HCT116 (cell line): ENCODE data around the gene URAD. TPM values are rescaled to one million over a fixed set of nuclear protein-coding genes. Genes with fewer than 3 reads are reported as not detected.

Experiments used
- ATAC-seq: fragments of 200-7000 bp; cut with Tn5 transposase; 2 replicates; pipeline ENCODE4 v1.9.1; 2020; ENCODE audit warnings: mild to moderate bottlenecking, moderate library complexity
- BruUV-seq: library from RNA; stranded (reverse); fragments of 400-500 nt; replicated peaks from 2 replicates; lab custom pipeline; 2021; lab: Mats Ljungman, UMichigan
- CTCF ChIA-PET: fragments of 300-600 bp; sonication (Branson Sonifier 250); formaldehyde crosslinking; loops from one replicate; lab custom pipeline; 2021; ENCODE audit warnings: antibody characterized with exemption; lab: Charles Lee
- POLR2A ChIA-PET: fragments of 300-600, 350-600 bp; sonication (Branson Sonifier 250); formaldehyde crosslinking; loops from one replicate; lab custom pipeline; 2021; ENCODE audit warnings: antibody characterized with exemption; lab: Charles Lee
- RAD21 ChIA-PET, 2 experiments: fragments of 300-600 bp; sonication (Branson Sonifier 250); formaldehyde crosslinking; loops; one replicate each; lab custom pipeline; 2023; ENCODE audit warnings: low total read pairs in 2 of 2; ENCODE audit not compliant: uncharacterized antibody in 2 of 2, unreplicated experiment in 2 of 2, low non-redundant PET in 1 of 2; lab: Charles Lee
- DNase-seq: peaks from one replicate; pipeline ENCODE4 v3.0.0-alpha.2; 2010; ENCODE audit warnings: low read depth, low spot score
- H2AFZ ChIP-seq: fragments of 200-600 bp; shearing (Covaris generic), sonication (generic); 2 replicates; pipeline ENCODE4 v1.6.1; 2017; ENCODE audit warnings: low read depth, mixed run types, mixed read lengths, antibody characterized with exemption, low read length; ENCODE audit not compliant: poor library complexity, severe bottlenecking
- H3K27ac ChIP-seq: 2 replicates; pipeline ENCODE4 v1.5.1; 2012; ENCODE audit warnings: low read depth, low read length
- H3K27me3 ChIP-seq: fragments of 200-600 bp; sonication (generic); 2 replicates; pipeline ENCODE4 v1.6.1; 2016; ENCODE audit warnings: mixed run types, low read length, mixed read lengths; ENCODE audit not compliant: insufficient read depth
- H3K36me3 ChIP-seq, 2 experiments: fragments of 200-500 bp in 1 of 2; fragments of 200-600 bp in 1 of 2; sonication (Bioruptor generic) in 1 of 2; sonication (generic) in 1 of 2; 2 replicates each; pipeline versions ENCODE4 v1.5.1 to v1.6.1; 2014 to 2016; ENCODE audit warnings: low read length in 2 of 2, inconsistent platforms in 1 of 2, mixed read lengths in 1 of 2, mixed run types in 1 of 2; ENCODE audit not compliant: insufficient read depth in 2 of 2, control insufficient read depth in 1 of 2
- H3K4me1 ChIP-seq, 2 experiments: fragments of 200-600 bp in 1 of 2; sonication (generic) in 1 of 2; 2 replicates each; pipeline versions ENCODE4 v1.5.1 to v1.6.1; 2012 to 2017; ENCODE audit warnings: low read length in 2 of 2, inconsistent platforms in 1 of 2, mild to moderate bottlenecking in 1 of 2, mixed read lengths in 1 of 2, mixed run types in 1 of 2, moderate library complexity in 1 of 2; ENCODE audit not compliant: insufficient read depth in 2 of 2, control insufficient read depth in 1 of 2
- H3K4me2 ChIP-seq: fragments of 200-600 bp; sonication (generic); 2 replicates; pipeline ENCODE4 v1.6.1; 2017; ENCODE audit warnings: mixed run types, low read length, mixed read lengths
- H3K4me3 ChIP-seq, 2 experiments: fragments of 200-600 bp in 1 of 2; sonication (generic) in 1 of 2; replicated peaks in 1 of 2; 2 replicates each; pipeline ENCODE4 v1.5.1; 2011 to 2016; ENCODE audit warnings: low read length in 2 of 2, control low read depth in 1 of 2, low read depth in 1 of 2, mild to moderate bottlenecking in 1 of 2, mixed read lengths in 1 of 2, mixed run types in 1 of 2
- H3K79me2 ChIP-seq: fragments of 200-600 bp; sonication (generic); 2 replicates; pipeline ENCODE4 v1.6.1; 2017; ENCODE audit warnings: mild to moderate bottlenecking, mixed run types, low read length, moderate library complexity, mixed read lengths; ENCODE audit not compliant: insufficient read depth
- H3K9ac ChIP-seq: fragments of 200-600 bp; sonication (generic); 2 replicates; pipeline ENCODE4 v1.6.1; 2016; ENCODE audit warnings: low read length, mixed read lengths
- H3K9me2 ChIP-seq: fragments of 200-600 bp; sonication (generic), shearing (Covaris generic); 2 replicates; pipeline ENCODE4 v1.6.1; 2017; ENCODE audit warnings: mixed run types, mild to moderate bottlenecking, moderate library complexity; ENCODE audit not compliant: insufficient read depth
- H3K9me3 ChIP-seq, 2 experiments: fragments of 200-500 bp in 1 of 2; fragments of 200-600 bp in 1 of 2; sonication (Bioruptor generic) in 1 of 2; sonication (generic) in 1 of 2; 2 replicates each; pipeline ENCODE4 v1.6.1; 2014 to 2017; ENCODE audit warnings: low read length in 2 of 2, mixed read lengths in 2 of 2, inconsistent platforms in 1 of 2, low read depth in 1 of 2, mild to moderate bottlenecking in 1 of 2, mixed run types in 1 of 2, moderate library complexity in 1 of 2; ENCODE audit not compliant: control insufficient read depth in 1 of 2, insufficient read depth in 1 of 2
- H4K20me1 ChIP-seq: fragments of 200-600 bp; sonication (generic), shearing (Covaris generic); 2 replicates; pipeline ENCODE4 v1.6.1; 2017; ENCODE audit warnings: mixed run types, mild to moderate bottlenecking, moderate library complexity; ENCODE audit not compliant: insufficient read depth
- ATF3 ChIP-seq: IDR thresholded peaks from 2 replicates; pipeline ENCODE4 v1.6.1; 2012
- CEBPB ChIP-seq: IDR thresholded peaks from 2 replicates; pipeline ENCODE4 v1.6.1; 2012; ENCODE audit warnings: low read depth
- CTCF ChIP-seq, 3 experiments: fragments of 200-600 bp in 1 of 3; sonication (generic) in 1 of 3; IDR thresholded peaks in 2 of 3; conservative IDR thresholded peaks in 1 of 3; 2 replicates each; pipeline ENCODE4 v1.5.1; 2012 to 2017; ENCODE audit warnings: low read depth in 2 of 3, low read length in 2 of 3, antibody characterized with exemption in 1 of 3, borderline replicate concordance in 1 of 3, control low read depth in 1 of 3, mild to moderate bottlenecking in 1 of 3, mixed read lengths in 1 of 3, mixed run types in 1 of 3, moderate library complexity in 1 of 3; ENCODE audit not compliant: insufficient read depth in 1 of 3
- EGR1 ChIP-seq: IDR thresholded peaks from 2 replicates; pipeline ENCODE4 v1.6.1; 2012; ENCODE audit warnings: low read depth
- ELF1 ChIP-seq: IDR thresholded peaks from 2 replicates; pipeline ENCODE4 v1.6.1; 2012; ENCODE audit warnings: low read depth, borderline replicate concordance
- EZH2 ChIP-seq: fragments of 200-600 bp; sonication (generic); IDR thresholded peaks from 2 replicates; pipeline ENCODE4 v1.6.1; 2017; ENCODE audit warnings: antibody characterized with exemption, mixed run types
- POLR2A ChIP-seq: IDR thresholded peaks from 2 replicates; pipeline ENCODE4 v1.7.0; 2011; ENCODE audit warnings: borderline replicate concordance; ENCODE audit not compliant: insufficient read depth, insufficient read length; ENCODE audit errors: extremely low read depth
- RAD21 ChIP-seq: IDR thresholded peaks from 2 replicates; pipeline ENCODE4 v1.6.1; 2012; ENCODE audit warnings: low read depth, mild to moderate bottlenecking
- SRF ChIP-seq: IDR thresholded peaks from 2 replicates; pipeline ENCODE4 v1.6.1; 2012; ENCODE audit warnings: low read depth
- TCF7L2 ChIP-seq: IDR thresholded peaks from 2 replicates; pipeline ENCODE4 v1.7.0; 2011; ENCODE audit warnings: borderline replicate concordance, inconsistent platforms; ENCODE audit not compliant: insufficient read depth, insufficient read length; ENCODE audit errors: extremely low read depth
- YY1 ChIP-seq: IDR thresholded peaks from 2 replicates; pipeline ENCODE4 v1.6.1; 2011; ENCODE audit warnings: low read length, low read depth, moderate library complexity, mild to moderate bottlenecking; ENCODE audit not compliant: insufficient replicate concordance; ENCODE audit errors: extremely low read depth
- ZBTB33 ChIP-seq: IDR thresholded peaks from 2 replicates; pipeline ENCODE4 v1.6.1; 2011; ENCODE audit warnings: mild to moderate bottlenecking, low read length, moderate library complexity; ENCODE audit not compliant: insufficient replicate concordance; ENCODE audit errors: extremely low read depth
- ZFX ChIP-seq: fragments of 450-650 bp; IDR thresholded peaks from 2 replicates; pipeline ENCODE4 v1.6.1; 2017
- ZNF274 ChIP-seq: fragments of 200-500 bp; sonication (Bioruptor generic); IDR thresholded peaks from 2 replicates; pipeline ENCODE4 v1.6.1; 2014; ENCODE audit warnings: mild to moderate bottlenecking, low read depth, low read length, inconsistent platforms
- intact Hi-C: fragments of 100-400 bp; cut with micrococcal nuclease; formaldehyde crosslinking; loops from 2 replicates; pipeline ENCODE4 v1.10.0; 2022
- total RNA-seq: library from RNA; stranded (reverse); gene quantifications from one replicate; pipeline ENCODE4 v1.2.1, GENCODE V29; 2021; ENCODE audit not compliant: unreplicated experiment

Gene URAD
- total RNA-seq, 1 experiment from 2014 or later, result not detected

GRCh38 chr13:27975564-27976361, 12.7 kb downstream of the URAD start:
- Histone ChIP-seq H3K9me3 (no peaks in the 10 kb centered on the region), H3K9ac (no peak overlapping the region), H3K79me2 (no peaks in the 10 kb centered on the region), H3K4me1 (no peaks in the 10 kb centered on the region), H3K4me2 (no peak overlapping the region), H3K4me3 (no peak overlapping the region), H2AFZ (no peak overlapping the region), H3K9me2 (no peaks in the 10 kb centered on the region), H3K36me3 (no peaks in the 10 kb centered on the region), H4K20me1 (no peaks in the 10 kb centered on the region), H3K27me3 (no peaks in the 10 kb centered on the region), H3K27ac (no peak overlapping the region)
- no TSS peak for BruUV-seq
- no peak for ATAC-seq
- TF ChIP-seq ZFX, result no peak
- intact Hi-C loops, result no loop called here
- CTCF ChIA-PET, result interaction anchor here (1.3 to 4.2 kb wide), 4 partner anchors 9 to 1029 kb away, joined by 3 to 14 read pairs (median 4); no protein-coding TSS in a partner anchor
- RAD21 ChIA-PET, result no interaction called here
- POLR2A ChIA-PET, result no interaction called here
- no peak for DNase-seq

GRCh38 chr13:27973961-27974662, 14.4 kb downstream of the URAD start:
- H3K27me3 ChIP-seq, result no peaks in the 10 kb centered on the region
- no peak overlapping the region for H3K4me2 ChIP-seq
- no peaks in the 10 kb centered on the region for H3K79me2 ChIP-seq
- ATAC-seq (no peak), DNase-seq (no peak)
- no TSS peak for BruUV-seq
- no peaks in the 10 kb centered on the region for H3K36me3 ChIP-seq
- H3K9ac ChIP-seq, result no peak overlapping the region
- no peak overlapping the region for H2AFZ ChIP-seq
- no peaks in the 10 kb centered on the region for H3K9me3 ChIP-seq
- intact Hi-C loops, result no loop called here
- peaks cover 0 to 7% of the 10 kb centered on the region in 2 experiments; a peak in 2 of 4 replicates for H3K4me1 ChIP-seq
- no peaks in the 10 kb centered on the region for H4K20me1 ChIP-seq
- CTCF ChIA-PET, result interaction anchor here (1.4 to 4.2 kb wide), 3 partner anchors 10 to 612 kb away, joined by 5 to 14 read pairs (median 7); no protein-coding TSS in a partner anchor
- no peak overlapping the region for H3K4me3 ChIP-seq
- H3K9me2 ChIP-seq, result no peaks in the 10 kb centered on the region
- RAD21 ChIA-PET, result no interaction called here
- POLR2A ChIA-PET, result no interaction called here
- no peak overlapping the region for H3K27ac ChIP-seq
- no peak for TF ChIP-seq ATF3
- TF ChIP-seq EGR1, result no peak
- TF ChIP-seq SRF, result no peak
- no peak for TF ChIP-seq RAD21
- no peak for TF ChIP-seq YY1
- no peak for TF ChIP-seq CTCF (IDR thresholded peaks at IDR 0.05 in 2 of 3, conservative IDR thresholded peaks at IDR 0.05 in 1 of 3; ENCODE audit: borderline replicate concordance in 1 of 3, insufficient read depth in 1 of 3, low read depth in 2 of 3, low read length in 2 of 3)
- no peak for TF ChIP-seq ZBTB33
- no peak for TF ChIP-seq ZFX
- no peak for TF ChIP-seq TCF7L2
- no peak for TF ChIP-seq POLR2A
- no peak for TF ChIP-seq EZH2
- no peak for TF ChIP-seq CEBPB
- no peak for TF ChIP-seq ZNF274
- TF ChIP-seq ELF1, result no peak
